ENCODE results near the gene IGFL1. TPM values are rescaled to one million over a fixed set of nuclear protein-coding genes. Genes with fewer than 3 reads are reported as not detected.

The IGFL1 gene
- total and polyA plus RNA-seq, 2 experiments from 2014 or later = not detected

DNA sequence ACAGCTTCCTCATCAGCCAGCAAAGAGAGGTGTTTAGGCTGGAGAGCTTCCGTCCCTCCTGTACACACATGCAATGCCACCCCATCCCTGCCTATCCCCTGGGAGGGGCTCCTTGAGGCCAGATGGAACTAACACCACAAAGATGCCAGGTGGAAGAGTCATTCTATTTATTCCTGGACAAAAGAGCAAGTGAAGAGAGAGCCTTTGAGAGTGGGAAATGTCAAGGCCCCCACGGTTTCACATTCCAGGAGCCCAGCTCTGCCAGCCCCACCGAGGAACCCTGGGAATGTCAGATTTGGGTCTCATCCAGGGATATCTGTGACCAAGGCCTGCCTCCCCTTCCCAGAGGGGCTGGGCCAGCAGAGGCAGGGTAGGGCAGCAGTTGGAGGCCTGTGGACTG lies 30.8 kb upstream of the IGFL1 start:
- peaks cover 26% of the 10 kb centered on the region for H3K9me3 Mint-ChIP-seq
- no peak overlapping the region for H3K4me3 Mint-ChIP-seq
- peaks cover 7% of the 10 kb centered on the region for H3K27me3 Mint-ChIP-seq (ENCODE audit: insufficient read depth, low read depth, poor library complexity)
- H3K4me2 ChIP-seq = no peak overlapping the region
- H3K36me3 Mint-ChIP-seq (ENCODE audit: low read depth) = peaks cover 10% of the 10 kb centered on the region; the same call in 2 of the 3 replicates
- no peak overlapping the region for H3K27ac ChIP-seq (ENCODE audit: low read depth)
- H3K4me3 ChIP-seq = no peak overlapping the region
- H3K79me2 ChIP-seq (replicated peaks; ENCODE audit: insufficient read depth) = no peaks in the 10 kb centered on the region
- H3K27ac Mint-ChIP-seq = no peak overlapping the region
- H3F3A ChIP-seq (replicated peaks; ENCODE audit: low read depth) = no peaks in the 10 kb centered on the region
- H2AFZ ChIP-seq = no peak overlapping the region
- DNase-seq (ENCODE audit: low spot score) = no peak
- TF ChIP-seq, protein P1, sequence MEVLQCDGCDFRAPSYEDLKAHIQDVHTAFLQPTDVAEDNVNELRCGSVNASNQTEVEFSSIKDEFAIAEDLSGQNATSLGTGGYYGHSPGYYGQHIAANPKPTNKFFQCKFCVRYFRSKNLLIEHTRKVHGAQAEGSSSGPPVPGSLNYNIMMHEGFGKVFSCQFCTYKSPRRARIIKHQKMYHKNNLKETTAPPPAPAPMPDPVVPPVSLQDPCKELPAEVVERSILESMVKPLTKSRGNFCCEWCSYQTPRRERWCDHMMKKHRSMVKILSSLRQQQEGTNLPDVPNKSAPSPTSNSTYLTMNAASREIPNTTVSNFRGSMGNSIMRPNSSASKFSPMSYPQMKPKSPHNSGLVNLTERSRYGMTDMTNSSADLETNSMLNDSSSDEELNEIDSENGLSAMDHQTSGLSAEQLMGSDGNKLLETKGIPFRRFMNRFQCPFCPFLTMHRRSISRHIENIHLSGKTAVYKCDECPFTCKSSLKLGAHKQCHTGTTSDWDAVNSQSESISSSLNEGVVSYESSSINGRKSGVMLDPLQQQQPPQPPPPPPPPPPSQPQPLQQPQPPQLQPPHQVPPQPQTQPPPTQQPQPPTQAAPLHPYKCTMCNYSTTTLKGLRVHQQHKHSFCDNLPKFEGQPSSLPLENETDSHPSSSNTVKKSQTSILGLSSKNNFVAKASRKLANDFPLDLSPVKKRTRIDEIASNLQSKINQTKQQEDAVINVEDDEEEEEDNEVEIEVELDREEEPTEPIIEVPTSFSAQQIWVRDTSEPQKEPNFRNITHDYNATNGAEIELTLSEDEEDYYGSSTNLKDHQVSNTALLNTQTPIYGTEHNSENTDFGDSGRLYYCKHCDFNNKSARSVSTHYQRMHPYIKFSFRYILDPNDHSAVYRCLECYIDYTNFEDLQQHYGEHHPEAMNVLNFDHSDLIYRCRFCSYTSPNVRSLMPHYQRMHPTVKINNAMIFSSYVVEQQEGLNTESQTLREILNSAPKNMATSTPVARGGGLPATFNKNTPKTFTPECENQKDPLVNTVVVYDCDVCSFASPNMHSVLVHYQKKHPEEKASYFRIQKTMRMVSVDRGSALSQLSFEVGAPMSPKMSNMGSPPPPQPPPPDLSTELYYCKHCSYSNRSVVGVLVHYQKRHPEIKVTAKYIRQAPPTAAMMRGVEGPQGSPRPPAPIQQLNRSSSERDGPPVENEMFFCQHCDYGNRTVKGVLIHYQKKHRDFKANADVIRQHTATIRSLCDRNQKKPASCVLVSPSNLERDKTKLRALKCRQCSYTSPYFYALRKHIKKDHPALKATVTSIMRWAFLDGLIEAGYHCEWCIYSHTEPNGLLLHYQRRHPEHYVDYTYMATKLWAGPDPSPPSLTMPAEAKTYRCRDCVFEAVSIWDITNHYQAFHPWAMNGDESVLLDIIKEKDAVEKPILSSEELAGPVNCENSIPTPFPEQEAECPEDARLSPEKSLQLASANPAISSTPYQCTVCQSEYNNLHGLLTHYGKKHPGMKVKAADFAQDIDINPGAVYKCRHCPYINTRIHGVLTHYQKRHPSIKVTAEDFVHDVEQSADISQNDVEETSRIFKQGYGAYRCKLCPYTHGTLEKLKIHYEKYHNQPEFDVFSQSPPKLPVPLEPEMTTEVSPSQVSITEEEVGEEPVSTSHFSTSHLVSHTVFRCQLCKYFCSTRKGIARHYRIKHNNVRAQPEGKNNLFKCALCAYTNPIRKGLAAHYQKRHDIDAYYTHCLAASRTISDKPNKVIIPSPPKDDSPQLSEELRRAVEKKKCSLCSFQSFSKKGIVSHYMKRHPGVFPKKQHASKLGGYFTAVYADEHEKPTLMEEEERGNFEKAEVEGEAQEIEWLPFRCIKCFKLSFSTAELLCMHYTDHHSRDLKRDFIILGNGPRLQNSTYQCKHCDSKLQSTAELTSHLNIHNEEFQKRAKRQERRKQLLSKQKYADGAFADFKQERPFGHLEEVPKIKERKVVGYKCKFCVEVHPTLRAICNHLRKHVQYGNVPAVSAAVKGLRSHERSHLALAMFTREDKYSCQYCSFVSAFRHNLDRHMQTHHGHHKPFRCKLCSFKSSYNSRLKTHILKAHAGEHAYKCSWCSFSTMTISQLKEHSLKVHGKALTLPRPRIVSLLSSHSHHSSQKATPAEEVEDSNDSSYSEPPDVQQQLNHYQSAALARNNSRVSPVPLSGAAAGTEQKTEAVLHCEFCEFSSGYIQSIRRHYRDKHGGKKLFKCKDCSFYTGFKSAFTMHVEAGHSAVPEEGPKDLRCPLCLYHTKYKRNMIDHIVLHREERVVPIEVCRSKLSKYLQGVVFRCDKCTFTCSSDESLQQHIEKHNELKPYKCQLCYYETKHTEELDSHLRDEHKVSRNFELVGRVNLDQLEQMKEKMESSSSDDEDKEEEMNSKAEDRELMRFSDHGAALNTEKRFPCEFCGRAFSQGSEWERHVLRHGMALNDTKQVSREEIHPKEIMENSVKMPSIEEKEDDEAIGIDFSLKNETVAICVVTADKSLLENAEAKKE (CRISPR knock-in tag; IDR thresholded peaks at IDR 0.05) = no peak
- no peak for TF ChIP-seq ZNF114 (CRISPR knock-in tag; IDR thresholded peaks at IDR 0.05)
- TF ChIP-seq STAT1 (IDR thresholded peaks at IDR 0.05; ENCODE audit: unreplicated experiment) = no peak
- no peak for TF ChIP-seq NANOG (IDR thresholded peaks at IDR 0.05; ENCODE audit: borderline replicate concordance)
- TF ChIP-seq, protein P2, sequence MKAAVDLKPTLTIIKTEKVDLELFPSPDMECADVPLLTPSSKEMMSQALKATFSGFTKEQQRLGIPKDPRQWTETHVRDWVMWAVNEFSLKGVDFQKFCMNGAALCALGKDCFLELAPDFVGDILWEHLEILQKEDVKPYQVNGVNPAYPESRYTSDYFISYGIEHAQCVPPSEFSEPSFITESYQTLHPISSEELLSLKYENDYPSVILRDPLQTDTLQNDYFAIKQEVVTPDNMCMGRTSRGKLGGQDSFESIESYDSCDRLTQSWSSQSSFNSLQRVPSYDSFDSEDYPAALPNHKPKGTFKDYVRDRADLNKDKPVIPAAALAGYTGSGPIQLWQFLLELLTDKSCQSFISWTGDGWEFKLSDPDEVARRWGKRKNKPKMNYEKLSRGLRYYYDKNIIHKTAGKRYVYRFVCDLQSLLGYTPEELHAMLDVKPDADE (IDR thresholded peaks at IDR 0.05) = no peak
- no peak for ATAC-seq
- no peaks in the 10 kb centered on the region; the same call in 2 of the 3 replicates for H3K4me1 Mint-ChIP-seq
- H4K20me1 ChIP-seq (replicated peaks; ENCODE audit: insufficient read depth) = no peaks in the 10 kb centered on the region
- no peaks in the 10 kb centered on the region for H3K36me3 ChIP-seq (ENCODE audit: insufficient read depth)
- no peaks in the 10 kb centered on the region for H3K27me3 ChIP-seq (ENCODE audit: insufficient read depth)
- H3K9me2 ChIP-seq (ENCODE audit: insufficient read depth) = no peaks in the 10 kb centered on the region
- H3K4me1 ChIP-seq (ENCODE audit: insufficient read depth) = no peaks in the 10 kb centered on the region
